Vagina (tissue), 2 donors: Measurements from ENCODE around the gene IFNL2. TPM values are rescaled to one million over a fixed set of nuclear protein-coding genes. Genes with fewer than 3 reads are reported as not detected.
"Not testable (repeated sequence)": the region's sequence is repeated elsewhere in the genome, so short reads cannot be mapped to it uniquely, and the experiment has no call there.

Experiments used
- DNase-seq, 2 donors: peaks; one replicate each; pipeline ENCODE4 v3.0.0-alpha.2; 2017; ENCODE audit errors: extremely low spot score in 2 of 2
- H3K27ac ChIP-seq: fragments of 200-600 bp; sonication (generic); one replicate; pipeline ENCODE4 v1.5.1; 2019
- H3K27me3 ChIP-seq: fragments of 200-600 bp; sonication (generic); one replicate; pipeline ENCODE4 v1.5.1; 2019
- H3K36me3 ChIP-seq, 2 donors: fragments of 200-600 bp; sonication (generic); one replicate each; pipeline ENCODE4 v1.5.1; 2017 to 2019
- H3K4me1 ChIP-seq: fragments of 200-600 bp; sonication (generic); one replicate; pipeline ENCODE4 v1.5.1; 2019
- H3K4me3 ChIP-seq, 2 donors: fragments of 200-600 bp; sonication (generic); 1 replicate in 1 of 2; 2 replicates in 1 of 2; pipeline ENCODE4 v1.5.1; 2016 to 2019
- H3K9me3 ChIP-seq: fragments of 200-600 bp; sonication (generic); one replicate; pipeline ENCODE4 v1.5.1; 2019
- CTCF ChIP-seq, 3 experiments: fragments of 450-650 bp in 2 of 3; fragments of 200-600 bp in 1 of 3; sonication (generic) in 1 of 3; IDR thresholded peaks; one replicate each; pipeline ENCODE4 v1.5.1; 2017 to 2019; ENCODE audit warnings: antibody characterized with exemption in 3 of 3, mild to moderate bottlenecking in 2 of 3, moderate library complexity in 2 of 3
- POLR2A ChIP-seq, 2 donors: fragments of 450-650 bp; IDR thresholded peaks; one replicate each; pipeline ENCODE4 v1.6.1; 2017; ENCODE audit warnings: antibody characterized with exemption in 2 of 2, mild to moderate bottlenecking in 2 of 2, moderate library complexity in 2 of 2
- POLR2AphosphoS5 ChIP-seq, 2 donors: sonication (generic); formaldehyde crosslinking; IDR thresholded peaks; one replicate each; pipeline ENCODE4 v1.9.0; 2017; ENCODE audit warnings: antibody characterized with exemption in 2 of 2, mild to moderate bottlenecking in 2 of 2, low read depth in 1 of 2; ENCODE audit not compliant: insufficient read depth in 1 of 2
- intact Hi-C: fragments of 100-400 bp; cut with DNase I; formaldehyde crosslinking; loops from one replicate; pipeline ENCODE4 v1.15.1; 2023
- total RNA-seq: library from RNA; depleted of rRNA; stranded (reverse); fragments of >200 nt; gene quantifications from one replicate; pipeline ENCODE4 v1.2.3, GENCODE V29; 2016

The IFNL2 gene
- total RNA-seq, 1 donor from 2014 or later, result not detected

GRCh38 chr19:39262496-39262895 is 5.7 kb upstream of the IFNL2 start:
- Histone ChIP-seq H3K36me3 (no peaks in the 10 kb centered on the region), H3K27me3 (peaks cover 10% of the 10 kb centered on the region), H3K9me3 (no peaks in the 10 kb centered on the region), H3K27ac (no peak overlapping the region), H3K4me3 (no peak overlapping the region), H3K4me1 (peaks cover 15% of the 10 kb centered on the region)
- no peak for DNase-seq
- intact Hi-C loops, result no loop called here
- TF ChIP-seq POLR2A (IDR thresholded peaks at IDR 0.05), result no peak
- TF ChIP-seq POLR2AphosphoS5 (IDR thresholded peaks at IDR 0.05; ENCODE audit: insufficient read depth in 1 of 2, low read depth in 1 of 2), result no peak
- TF ChIP-seq CTCF (IDR thresholded peaks at IDR 0.05), result no peak

- H3K4me1 ChIP-seq, result peaks cover 15% of the 10 kb centered on the region
- H3K9me3 ChIP-seq, result no peaks in the 10 kb centered on the region
- TF ChIP-seq POLR2A (IDR thresholded peaks at IDR 0.05) (no peak), POLR2AphosphoS5 (IDR thresholded peaks at IDR 0.05; ENCODE audit: insufficient read depth in 1 of 2, low read depth in 1 of 2) (no peak), CTCF (IDR thresholded peaks at IDR 0.05) (no peak)
- H3K27me3 ChIP-seq, result peaks cover 10% of the 10 kb centered on the region
- DNase-seq, result no peak
- H3K4me3 ChIP-seq, result no peak overlapping the region
- H3K36me3 ChIP-seq, result no peaks in the 10 kb centered on the region
- intact Hi-C loops, result no loop called here
- no peak overlapping the region for H3K27ac ChIP-seq
Observed at GRCh38 chr19:39263912-39264305, 4.3 kb upstream of the IFNL2 start.

GRCh38 chr19:39264306-39265290 is 3.6 kb upstream of the IFNL2 start:
- intact Hi-C loops, result no loop called here
- TF ChIP-seq CTCF (IDR thresholded peaks at IDR 0.05) (no peak), POLR2AphosphoS5 (IDR thresholded peaks at IDR 0.05; ENCODE audit: insufficient read depth in 1 of 2, low read depth in 1 of 2) (no peak), POLR2A (IDR thresholded peaks at IDR 0.05) (no peak)
- Histone ChIP-seq H3K36me3 (no peaks in the 10 kb centered on the region), H3K27me3 (peaks cover 10% of the 10 kb centered on the region), H3K4me1 (peaks cover 15% of the 10 kb centered on the region), H3K4me3 (no peak overlapping the region), H3K27ac (no peak overlapping the region), H3K9me3 (no peaks in the 10 kb centered on the region)
- DNase-seq, result no peak

GRCh38 chr19:39265321-39265916 is 2.8 kb upstream of the IFNL2 start:
- H3K4me3 ChIP-seq, result no peak overlapping the region
- no peak overlapping the region for H3K27ac ChIP-seq
- H3K4me1 ChIP-seq, result peaks cover 15% of the 10 kb centered on the region
- intact Hi-C loops, result no loop called here
- H3K27me3 ChIP-seq, result peaks cover 10% of the 10 kb centered on the region
- no peaks in the 10 kb centered on the region for H3K9me3 ChIP-seq
- no peak for DNase-seq
- TF ChIP-seq POLR2A (IDR thresholded peaks at IDR 0.05) (no peak), CTCF (IDR thresholded peaks at IDR 0.05) (no peak), POLR2AphosphoS5 (IDR thresholded peaks at IDR 0.05; ENCODE audit: insufficient read depth in 1 of 2, low read depth in 1 of 2) (no peak)
- H3K36me3 ChIP-seq, result no peaks in the 10 kb centered on the region

GRCh38 chr19:39268531-39269223 is 481 bp downstream of the IFNL2 start:
- Histone ChIP-seq H3K4me1 (peaks cover 15% of the 10 kb centered on the region), H3K27me3 (peaks cover 10% of the 10 kb centered on the region)
- intact Hi-C loops, H3K9me3 ChIP-seq, H3K27ac ChIP-seq, DNase-seq, H3K36me3 ChIP-seq, H3K4me3 ChIP-seq: not testable (repeated sequence)

- H3K36me3 ChIP-seq, H3K9me3 ChIP-seq, H3K27me3 ChIP-seq, DNase-seq, H3K27ac ChIP-seq, intact Hi-C loops, H3K4me3 ChIP-seq: not testable (repeated sequence)
- H3K4me1 ChIP-seq, result peaks cover 10% of the 10 kb centered on the region
Observed at GRCh38 chr19:39269369-39269768, 1.2 kb downstream of the IFNL2 start.
